Fibroblast of upper back skin (primary cell): ENCODE data around the gene ABCC8.

Experiments used
- DNase-seq: peaks from one replicate; pipeline ENCODE4 v3.0.0-alpha.2; 2013

ABCC8 gene

GRCh38 chr11:17423533-17424310 is 52.9 kb downstream of the ABCC8 start:
- no peak for DNase-seq

- DNase-seq, result no peak
Observed at GRCh38 chr11:17421781-17422180, 54.9 kb downstream of the ABCC8 start.

GRCh38 chr11:17418444-17419081 is 58.1 kb downstream of the ABCC8 start:
- DNase-seq, result no peak

- no peak for DNase-seq
Observed at GRCh38 chr11:17416492-17416891, 60.2 kb downstream of the ABCC8 start.

GRCh38 chr11:17415523-17416104 is 61.0 kb downstream of the ABCC8 start:
- no peak for DNase-seq

- DNase-seq, result no peak
Observed at GRCh38 chr11:17414992-17415391, 61.7 kb downstream of the ABCC8 start.

GRCh38 chr11:17414317-17414737 is 62.3 kb downstream of the ABCC8 start:
- DNase-seq, result no peak

- DNase-seq, result no peak
Observed at GRCh38 chr11:17413414-17414316, 63.0 kb downstream of the ABCC8 start.

- no peak for DNase-seq
Observed at GRCh38 chr11:17412488-17413180, 64.0 kb downstream of the ABCC8 start.

GRCh38 chr11:17411418-17411817 is 65.2 kb downstream of the ABCC8 start:
- DNase-seq, result no peak

- no peak for DNase-seq
Observed at GRCh38 chr11:17410606-17411379, 65.9 kb downstream of the ABCC8 start.

- no peak for DNase-seq
Observed at GRCh38 chr11:17408641-17409040, 68.0 kb downstream of the ABCC8 start.

GRCh38 chr11:17408026-17408425 is 68.6 kb downstream of the ABCC8 start:
- DNase-seq, result no peak

GRCh38 chr11:17407575-17407974 is 69.1 kb downstream of the ABCC8 start:
- DNase-seq, result no peak

- no peak for DNase-seq
Observed at GRCh38 chr11:17406818-17407149, 69.9 kb downstream of the ABCC8 start.

GRCh38 chr11:17406082-17406817 is 70.4 kb downstream of the ABCC8 start:
- DNase-seq, result no peak

GRCh38 chr11:17405232-17406005 is 71.2 kb downstream of the ABCC8 start:
- DNase-seq, result no peak

- DNase-seq, result no peak
Observed at GRCh38 chr11:17403980-17404759, 72.5 kb downstream of the ABCC8 start.

- DNase-seq, result no peak
Observed at GRCh38 chr11:17402486-17402885, 74.2 kb downstream of the ABCC8 start.
